SW480 (cell line): ENCODE measurements around the gene RAD18.

Experiments used
- DNase-seq: peaks from one replicate; pipeline ENCODE4 v3.0.0-alpha.2; 2016; ENCODE audit warnings: low spot score

RAD18 gene

GRCh38 chr3:8963137-8963853 is at the start of gene RAD18:
Gene RAD18 (minus strand): TSS chr3:8963472. CDS start chr3:8963385, 87 bp downstream.
- peak; percentile 90 for DNase-seq

GRCh38 chr3:9012521-9012920 is 49.2 kb upstream of the RAD18 start:
- no peak for DNase-seq

- DNase-seq, result no peak
Measured at GRCh38 chr3:9009976-9010545, 46.8 kb upstream of the RAD18 start.

GRCh38 chr3:9008550-9009255 is 45.4 kb upstream of the RAD18 start:
- DNase-seq, result no peak

GRCh38 chr3:9007928-9008327 is 44.7 kb upstream of the RAD18 start:
- DNase-seq, result no peak

- no peak for DNase-seq
Measured at GRCh38 chr3:9007213-9007612, 43.9 kb upstream of the RAD18 start.

- DNase-seq, result no peak
Measured at GRCh38 chr3:9000041-9000440, 36.8 kb upstream of the RAD18 start.

GRCh38 chr3:8997151-8997550 is 33.9 kb upstream of the RAD18 start:
- no peak for DNase-seq

GRCh38 chr3:8996681-8997121 is 33.4 kb upstream of the RAD18 start:
- no peak for DNase-seq

GRCh38 chr3:8996216-8996615 is 32.9 kb upstream of the RAD18 start:
- no peak for DNase-seq

GRCh38 chr3:8994226-8994625 is 31.0 kb upstream of the RAD18 start:
- DNase-seq, result no peak

GRCh38 chr3:8993331-8993730 is 30.1 kb upstream of the RAD18 start:
- DNase-seq, result no peak

- no peak for DNase-seq
Measured at GRCh38 chr3:8992854-8993253, 29.6 kb upstream of the RAD18 start.

- no peak for DNase-seq
Measured at GRCh38 chr3:8992199-8992598, 28.9 kb upstream of the RAD18 start.

- DNase-seq, result peak; percentile 8
Measured at GRCh38 chr3:8990266-8991215, 27.3 kb upstream of the RAD18 start.

- no peak for DNase-seq
Measured at GRCh38 chr3:8988791-8989558, 25.7 kb upstream of the RAD18 start.

- no peak for DNase-seq
Measured at GRCh38 chr3:8988384-8988655, 25.0 kb upstream of the RAD18 start.

- peak; percentile 32 for DNase-seq
Measured at GRCh38 chr3:8987645-8988383, 24.5 kb upstream of the RAD18 start.

GRCh38 chr3:8987226-8987625 is 24.0 kb upstream of the RAD18 start:
- no peak for DNase-seq

GRCh38 chr3:8986741-8987140 is 23.5 kb upstream of the RAD18 start:
- no peak for DNase-seq

GRCh38 chr3:8985876-8986275 is 22.6 kb upstream of the RAD18 start:
- no peak for DNase-seq
